Chondrocyte (in vitro differentiated cells): ENCODE results near the gene KRT38. TPM values are rescaled to one million over a fixed set of nuclear protein-coding genes. Genes with fewer than 3 reads are reported as not detected.
A peak's percentile ranks its signal among the peaks of the same experiment; 100 is the strongest.

ENCODE experiments used
- DNase-seq: peaks from one replicate; pipeline ENCODE4 v3.0.0; 2021; ENCODE audit warnings: mixed read lengths, low spot score
- H3K27ac Mint-ChIP-seq: one replicate; pipeline ENCODE4 v1.8.0; 2021; ENCODE audit warnings: mild to moderate bottlenecking, moderate library complexity, mixed read lengths; ENCODE audit not compliant: unreplicated experiment
- H3K27me3 Mint-ChIP-seq: 2 replicates; pipeline ENCODE4 v1.8.0; 2021; ENCODE audit warnings: low read depth, mixed read lengths
- H3K36me3 Mint-ChIP-seq: 2 replicates; pipeline ENCODE4 v1.8.0; 2021; ENCODE audit warnings: low read depth, mixed read lengths
- H3K4me1 Mint-ChIP-seq: 2 replicates; pipeline ENCODE4 v1.8.0; 2021; ENCODE audit warnings: low read depth, mild to moderate bottlenecking, mixed read lengths
- H3K4me3 Mint-ChIP-seq: one replicate; pipeline ENCODE4 v1.8.0; 2021; ENCODE audit warnings: mild to moderate bottlenecking, moderate library complexity, mixed read lengths; ENCODE audit not compliant: unreplicated experiment
- H3K9me3 Mint-ChIP-seq: 2 replicates; pipeline ENCODE4 v1.8.0; 2021; ENCODE audit warnings: low read depth, mixed read lengths
- CTCF ChIP-seq: fragments of 200-600 bp; sonication (generic); IDR thresholded peaks from 2 replicates; pipeline ENCODE4 v1.5.0; 2021; ENCODE audit warnings: antibody characterized with exemption, mild to moderate bottlenecking, moderate library complexity
- total RNA-seq: library from RNA; stranded (reverse); gene quantifications from 3 replicates; pipeline ENCODE4 v1.2.1, GENCODE V29; 2021

Gene KRT38
- total RNA-seq, 1 donor from 2014 or later, result not detected

- no peaks in the 10 kb centered on the region for H3K27me3 Mint-ChIP-seq
- H3K36me3 Mint-ChIP-seq, result no peaks in the 10 kb centered on the region
- H3K4me1 Mint-ChIP-seq, result peaks cover 14% of the 10 kb centered on the region
- no peak overlapping the region for H3K27ac Mint-ChIP-seq
- no peak overlapping the region for H3K4me3 Mint-ChIP-seq
- TF ChIP-seq CTCF, result no peak
- DNase-seq, result no peak
- no peaks in the 10 kb centered on the region for H3K9me3 Mint-ChIP-seq
Measured at GRCh38 chr17:41407226-41407625, 33.6 kb downstream of the KRT38 start.

GRCh38 chr17:41406205-41406604 is 34.6 kb downstream of the KRT38 start:
- H3K4me1 Mint-ChIP-seq, result peaks cover 14% of the 10 kb centered on the region
- H3K27ac Mint-ChIP-seq, result no peak overlapping the region
- no peak for TF ChIP-seq CTCF
- H3K27me3 Mint-ChIP-seq, result no peaks in the 10 kb centered on the region
- no peak for DNase-seq
- no peak overlapping the region for H3K4me3 Mint-ChIP-seq
- H3K9me3 Mint-ChIP-seq, result no peaks in the 10 kb centered on the region
- H3K36me3 Mint-ChIP-seq, result no peaks in the 10 kb centered on the region

GRCh38 chr17:41404024-41404671 is 36.6 kb downstream of the KRT38 start:
- Mint-ChIP-seq H3K27me3 (peaks cover 2% of the 10 kb centered on the region), H3K9me3 (no peaks in the 10 kb centered on the region), H3K27ac (peak overlapping the region; percentile 47), H3K36me3 (peaks cover 1% of the 10 kb centered on the region), H3K4me1 (peaks cover 14% of the 10 kb centered on the region), H3K4me3 (no peak overlapping the region)
- no peak for DNase-seq
- no peak for TF ChIP-seq CTCF

- no peaks in the 10 kb centered on the region for H3K9me3 Mint-ChIP-seq
- H3K4me3 Mint-ChIP-seq, result no peak overlapping the region
- peaks cover 14% of the 10 kb centered on the region for H3K4me1 Mint-ChIP-seq
- DNase-seq, result no peak
- no peak for TF ChIP-seq CTCF
- peaks cover 1% of the 10 kb centered on the region for H3K36me3 Mint-ChIP-seq
- no peak overlapping the region for H3K27ac Mint-ChIP-seq
- peaks cover 2% of the 10 kb centered on the region for H3K27me3 Mint-ChIP-seq
Measured at GRCh38 chr17:41403404-41404023, 37.3 kb downstream of the KRT38 start.

GRCh38 chr17:41402161-41402560 is 38.6 kb downstream of the KRT38 start:
- H3K9me3 Mint-ChIP-seq, result no peaks in the 10 kb centered on the region
- H3K27me3 Mint-ChIP-seq, result peaks cover 2% of the 10 kb centered on the region
- peaks cover 1% of the 10 kb centered on the region for H3K36me3 Mint-ChIP-seq
- H3K4me3 Mint-ChIP-seq, result no peak overlapping the region
- H3K27ac Mint-ChIP-seq, result no peak overlapping the region
- no peak for TF ChIP-seq CTCF
- peaks cover 14% of the 10 kb centered on the region for H3K4me1 Mint-ChIP-seq
- no peak for DNase-seq
